GM12865 (cell line): ENCODE results near the gene ZNF527.
"Not testable (repeated sequence)": the region's sequence is repeated elsewhere in the genome, so short reads cannot be mapped to it uniquely, and the experiment has no call there.

Source experiments
- DNase-seq: peaks from one replicate; pipeline ENCODE4 v3.0.0; 2010; ENCODE audit warnings: low read depth
- H3K4me3 ChIP-seq: 2 replicates; pipeline ENCODE4 v1.5.1; 2011; ENCODE audit warnings: mild to moderate bottlenecking, low read depth, low read length, control low read depth
- TF ChIP-seq, protein P1 (sequence below): IDR thresholded peaks from 2 replicates; pipeline ENCODE4 v1.5.1; 2011; ENCODE audit warnings: low read length, control low read depth, low read depth, inconsistent platforms; ENCODE audit not compliant: insufficient read depth; ENCODE audit errors: missing control alignments

The ZNF527 gene

GRCh38 chr19:37346091-37346490 is 24.8 kb upstream of the ZNF527 start:
- no peak overlapping the region for H3K4me3 ChIP-seq
- DNase-seq, result no peak
- TF ChIP-seq, protein P1, sequence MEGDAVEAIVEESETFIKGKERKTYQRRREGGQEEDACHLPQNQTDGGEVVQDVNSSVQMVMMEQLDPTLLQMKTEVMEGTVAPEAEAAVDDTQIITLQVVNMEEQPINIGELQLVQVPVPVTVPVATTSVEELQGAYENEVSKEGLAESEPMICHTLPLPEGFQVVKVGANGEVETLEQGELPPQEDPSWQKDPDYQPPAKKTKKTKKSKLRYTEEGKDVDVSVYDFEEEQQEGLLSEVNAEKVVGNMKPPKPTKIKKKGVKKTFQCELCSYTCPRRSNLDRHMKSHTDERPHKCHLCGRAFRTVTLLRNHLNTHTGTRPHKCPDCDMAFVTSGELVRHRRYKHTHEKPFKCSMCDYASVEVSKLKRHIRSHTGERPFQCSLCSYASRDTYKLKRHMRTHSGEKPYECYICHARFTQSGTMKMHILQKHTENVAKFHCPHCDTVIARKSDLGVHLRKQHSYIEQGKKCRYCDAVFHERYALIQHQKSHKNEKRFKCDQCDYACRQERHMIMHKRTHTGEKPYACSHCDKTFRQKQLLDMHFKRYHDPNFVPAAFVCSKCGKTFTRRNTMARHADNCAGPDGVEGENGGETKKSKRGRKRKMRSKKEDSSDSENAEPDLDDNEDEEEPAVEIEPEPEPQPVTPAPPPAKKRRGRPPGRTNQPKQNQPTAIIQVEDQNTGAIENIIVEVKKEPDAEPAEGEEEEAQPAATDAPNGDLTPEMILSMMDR, result no peak

GRCh38 chr19:37348060-37348459 is 22.8 kb upstream of the ZNF527 start:
- H3K4me3 ChIP-seq, result no peak overlapping the region
- TF ChIP-seq, protein P1, result no peak
- no peak for DNase-seq

- TF ChIP-seq, protein P1, result no peak
- H3K4me3 ChIP-seq, result no peak overlapping the region
- DNase-seq, result no peak
Measured at GRCh38 chr19:37353968-37354367, 16.9 kb upstream of the ZNF527 start.

DNA sequence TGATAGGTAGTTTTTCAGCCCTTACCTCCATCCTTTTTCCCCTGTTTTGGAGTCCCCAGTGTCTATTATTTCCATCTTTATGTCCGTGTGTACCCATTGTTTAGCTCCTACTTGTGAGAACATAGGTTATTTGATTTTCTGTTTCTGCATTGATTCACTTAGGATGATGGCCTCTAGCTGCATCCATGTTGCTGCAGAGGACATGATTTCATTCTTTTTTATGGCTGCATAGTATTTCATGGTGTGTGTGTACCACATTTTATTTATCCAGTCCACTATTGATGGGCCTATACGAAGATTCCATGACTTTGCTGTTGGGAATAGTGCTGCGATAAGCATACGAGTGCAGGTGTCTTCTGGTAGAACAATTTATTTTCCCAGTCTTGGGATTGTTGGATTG is 15.0 kb upstream of the ZNF527 start:
- TF ChIP-seq, protein P1, result no peak
- DNase-seq, result no peak
- H3K4me3 ChIP-seq, result no peak overlapping the region

DNA sequence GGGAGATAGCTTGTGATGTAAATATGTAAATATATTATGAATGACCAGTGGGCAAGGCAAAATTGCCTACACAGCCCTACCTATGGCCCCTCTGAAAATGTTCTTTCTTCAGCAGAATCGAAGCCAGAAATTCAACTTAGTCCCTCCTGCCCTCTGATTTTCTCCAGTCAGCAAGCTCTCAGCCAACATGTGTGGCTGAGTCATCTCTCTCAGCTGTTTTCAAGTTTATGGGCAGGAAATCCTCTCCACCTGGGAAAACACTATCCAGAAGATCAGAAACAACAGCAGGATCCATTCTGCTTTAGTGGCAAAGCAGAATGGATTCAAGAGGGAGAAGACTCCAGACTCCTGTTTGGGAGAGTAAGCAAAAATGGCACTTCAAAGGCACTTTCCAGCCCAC is 8.9 kb upstream of the ZNF527 start:
- TF ChIP-seq, protein P1, result no peak
- no peak overlapping the region for H3K4me3 ChIP-seq
- DNase-seq, result no peak

DNA sequence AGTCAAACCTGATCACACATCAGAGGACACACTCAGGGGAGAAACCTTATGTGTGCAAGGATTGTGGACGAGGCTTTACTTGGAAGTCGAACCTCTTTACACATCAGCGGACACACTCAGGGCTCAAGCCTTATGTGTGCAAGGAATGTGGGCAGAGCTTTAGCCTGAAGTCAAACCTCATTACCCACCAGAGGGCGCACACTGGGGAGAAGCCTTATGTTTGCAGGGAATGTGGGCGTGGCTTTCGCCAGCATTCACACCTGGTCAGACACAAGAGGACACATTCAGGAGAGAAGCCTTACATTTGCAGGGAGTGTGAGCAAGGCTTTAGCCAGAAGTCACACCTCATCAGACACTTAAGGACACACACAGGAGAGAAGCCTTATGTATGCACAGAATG is 8.2 kb upstream of the ZNF527 start:
- DNase-seq, result no peak
- TF ChIP-seq, protein P1, result no peak
- no peak overlapping the region for H3K4me3 ChIP-seq

DNA sequence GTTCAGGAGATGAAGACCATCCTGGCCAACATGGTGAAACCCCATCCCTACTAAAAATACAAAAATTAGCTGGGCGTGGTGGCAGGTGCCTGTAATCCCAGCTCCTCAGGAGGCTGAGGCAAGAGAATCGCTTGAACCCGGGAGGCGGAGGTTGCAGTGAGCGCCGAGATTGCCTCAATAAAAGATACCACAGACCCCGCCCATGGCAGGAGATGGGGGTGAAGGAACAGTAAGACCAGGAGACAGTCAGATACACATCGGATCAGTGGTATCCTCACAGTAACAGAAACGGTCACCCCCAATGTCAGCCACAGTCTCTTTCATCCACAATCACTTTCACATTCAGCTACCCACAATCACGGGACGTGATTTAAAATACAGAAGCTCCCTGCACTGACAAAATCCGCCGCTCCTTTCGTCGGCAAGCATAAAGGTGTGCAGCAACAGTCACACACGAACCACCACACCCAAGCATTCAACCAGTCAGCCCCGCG is 466 bp upstream of the ZNF527 start:
- DNase-seq, result not testable (repeated sequence)
- peak overlapping the region; percentile 49 for H3K4me3 ChIP-seq
